OCI-LY7 (cell line): Measurements from ENCODE around the gene OSBPL6. TPM values are rescaled to one million over a fixed set of nuclear protein-coding genes. Genes with fewer than 3 reads are reported as not detected.

ENCODE experiments used
- BruUV-seq: library from RNA; stranded (reverse); fragments of 400-500 nt; replicated peaks from 2 replicates; lab custom pipeline; 2021; lab: Mats Ljungman, UMichigan
- CTCF ChIA-PET: fragments of 300-600 bp; sonication (Branson Sonifier 250); formaldehyde crosslinking; loops from one replicate; lab custom pipeline; 2022; ENCODE audit warnings: antibody characterized with exemption; ENCODE audit not compliant: unreplicated experiment; lab: Charles Lee
- POLR2A ChIA-PET: fragments of 300-600 bp; sonication (Branson Sonifier 250); formaldehyde crosslinking; loops from one replicate; lab custom pipeline; 2022; ENCODE audit warnings: antibody characterized with exemption; lab: Charles Lee
- DNase-seq: peaks from one replicate; pipeline ENCODE4 v3.0.0-alpha.2; 2015; ENCODE audit warnings: low spot score
- H2AFZ ChIP-seq: fragments of 200-600 bp; sonication (generic), shearing (Covaris generic); 2 replicates; pipeline ENCODE4 v1.6.1; 2014; ENCODE audit warnings: mild to moderate bottlenecking, antibody characterized with exemption, low read length, moderate library complexity
- H3K27ac ChIP-seq: fragments of 200-600 bp; sonication (generic); 2 replicates; pipeline ENCODE4 v1.5.1; 2014; ENCODE audit warnings: mixed run types, low read depth, mild to moderate bottlenecking, moderate library complexity, low read length, inconsistent platforms; ENCODE audit not compliant: poor library complexity, severe bottlenecking
- H3K36me3 ChIP-seq: fragments of 200-600 bp; sonication (generic); 2 replicates; pipeline ENCODE4 v1.6.1; 2014; ENCODE audit warnings: mild to moderate bottlenecking, antibody characterized with exemption, low read length, moderate library complexity, mixed read lengths; ENCODE audit not compliant: insufficient read depth
- H3K4me1 ChIP-seq: fragments of 200-600 bp; sonication (generic); 2 replicates; pipeline ENCODE4 v1.5.1; 2014; ENCODE audit warnings: mild to moderate bottlenecking, low read length; ENCODE audit not compliant: insufficient read depth, poor library complexity, severe bottlenecking
- H3K4me2 ChIP-seq: fragments of 200-600 bp; sonication (generic); 2 replicates; pipeline ENCODE4 v1.6.1; 2014; ENCODE audit warnings: mild to moderate bottlenecking, low read length
- H3K4me3 ChIP-seq: fragments of 200-600 bp; sonication (generic); 2 replicates; pipeline ENCODE4 v1.5.1; 2014; ENCODE audit warnings: mild to moderate bottlenecking, low read depth, low read length; ENCODE audit not compliant: poor library complexity, severe bottlenecking
- H3K79me2 ChIP-seq: fragments of 200-600 bp; sonication (generic); 2 replicates; pipeline ENCODE4 v1.6.1; 2016; ENCODE audit warnings: low read depth, mild to moderate bottlenecking, low read length, moderate library complexity, mixed read lengths; ENCODE audit not compliant: insufficient read depth
- H3K9me2 ChIP-seq: fragments of 200-600 bp; sonication (generic); 2 replicates; pipeline ENCODE4 v1.6.1; 2016; ENCODE audit warnings: mild to moderate bottlenecking, low read length, mixed read lengths; ENCODE audit not compliant: insufficient read depth
- H3K9me3 ChIP-seq: fragments of 200-600 bp; sonication (generic); 2 replicates; pipeline ENCODE4 v1.6.1; 2014; ENCODE audit warnings: mild to moderate bottlenecking, mixed run types, low read length, mixed read lengths
- H4K20me1 ChIP-seq: fragments of 200-600 bp; sonication (generic); 2 replicates; pipeline ENCODE4 v1.6.1; 2014; ENCODE audit warnings: mild to moderate bottlenecking, antibody characterized with exemption, low read length, moderate library complexity, mixed read lengths; ENCODE audit not compliant: insufficient read depth
- EZH2phosphoT487 ChIP-seq: fragments of 200-600 bp; sonication (generic); IDR thresholded peaks from 2 replicates; pipeline ENCODE4 v1.6.1; 2018; ENCODE audit warnings: low read depth, borderline replicate concordance, mild to moderate bottlenecking, mixed run types, antibody characterized with exemption, low read length, moderate library complexity, mixed read lengths
- intact Hi-C: fragments of 100-400 bp; cut with micrococcal nuclease; formaldehyde crosslinking; loops from one replicate; pipeline ENCODE4 v1.10.0; 2022; ENCODE audit not compliant: unreplicated experiment
- total RNA-seq, 2 experiments: library from RNA; depleted of rRNA in 1 of 2; stranded (reverse); fragments of >200 nt in 1 of 2; shearing (Covaris generic) in 1 of 2; gene quantifications; 2 replicates each; pipeline ENCODE4 v1.2.3, GENCODE V29; 2014 to 2022
- TF ChIP-seq, protein P1 (sequence below): fragments of 200-600 bp; sonication (generic); conservative IDR thresholded peaks from 2 replicates; pipeline ENCODE4 v1.5.1; 2014; ENCODE audit warnings: mild to moderate bottlenecking, antibody characterized with exemption, low read length, moderate library complexity, mixed read lengths

OSBPL6 gene
- total RNA-seq, 2 experiments from 2014 or later, result not detected

GRCh38 chr2:178191511-178191910 lies 2.8 kb upstream of the OSBPL6 start:
- no peaks in the 10 kb centered on the region for H4K20me1 ChIP-seq
- H3K79me2 ChIP-seq, result no peaks in the 10 kb centered on the region
- CTCF ChIA-PET, result no interaction called here
- intact Hi-C loops, result no loop called here
- no peaks in the 10 kb centered on the region for H3K36me3 ChIP-seq
- peaks cover 9% of the 10 kb centered on the region for H3K4me1 ChIP-seq
- BruUV-seq, result no TSS peak
- POLR2A ChIA-PET, result interaction anchor here (0.7 kb wide), 1 partner anchor 135 kb away, joined by 3 read pairs; no protein-coding TSS in a partner anchor
- no peaks in the 10 kb centered on the region for H3K9me3 ChIP-seq
- TF ChIP-seq, protein P1, sequence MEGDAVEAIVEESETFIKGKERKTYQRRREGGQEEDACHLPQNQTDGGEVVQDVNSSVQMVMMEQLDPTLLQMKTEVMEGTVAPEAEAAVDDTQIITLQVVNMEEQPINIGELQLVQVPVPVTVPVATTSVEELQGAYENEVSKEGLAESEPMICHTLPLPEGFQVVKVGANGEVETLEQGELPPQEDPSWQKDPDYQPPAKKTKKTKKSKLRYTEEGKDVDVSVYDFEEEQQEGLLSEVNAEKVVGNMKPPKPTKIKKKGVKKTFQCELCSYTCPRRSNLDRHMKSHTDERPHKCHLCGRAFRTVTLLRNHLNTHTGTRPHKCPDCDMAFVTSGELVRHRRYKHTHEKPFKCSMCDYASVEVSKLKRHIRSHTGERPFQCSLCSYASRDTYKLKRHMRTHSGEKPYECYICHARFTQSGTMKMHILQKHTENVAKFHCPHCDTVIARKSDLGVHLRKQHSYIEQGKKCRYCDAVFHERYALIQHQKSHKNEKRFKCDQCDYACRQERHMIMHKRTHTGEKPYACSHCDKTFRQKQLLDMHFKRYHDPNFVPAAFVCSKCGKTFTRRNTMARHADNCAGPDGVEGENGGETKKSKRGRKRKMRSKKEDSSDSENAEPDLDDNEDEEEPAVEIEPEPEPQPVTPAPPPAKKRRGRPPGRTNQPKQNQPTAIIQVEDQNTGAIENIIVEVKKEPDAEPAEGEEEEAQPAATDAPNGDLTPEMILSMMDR, result no peak
- TF ChIP-seq EZH2phosphoT487, result no peak
- H3K27ac ChIP-seq, result no peak overlapping the region
- H3K4me2 ChIP-seq, result no peak overlapping the region
- H2AFZ ChIP-seq, result no peak overlapping the region
- H3K4me3 ChIP-seq, result no peak overlapping the region
- H3K9me2 ChIP-seq, result no peaks in the 10 kb centered on the region
- no peak for DNase-seq

DNA sequence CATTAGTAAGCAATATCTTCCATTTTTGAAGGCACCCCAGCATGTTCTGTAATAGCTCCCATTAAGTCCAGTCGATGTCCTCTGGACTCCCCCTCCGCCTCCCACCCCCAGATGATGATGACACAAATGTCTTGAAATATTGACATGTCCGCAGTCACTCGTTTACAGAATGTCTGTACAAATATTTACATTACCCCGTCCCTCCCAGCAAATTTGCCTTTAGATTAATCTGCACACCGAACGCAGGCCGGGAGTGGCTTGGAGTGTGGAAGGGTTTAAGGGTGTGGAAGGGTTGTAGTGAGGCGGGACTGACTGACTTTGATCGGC lies 853 bp upstream of the OSBPL6 start:
- H3K4me2 ChIP-seq, result peak overlapping the region; percentile 65; the same call in 1 of the 2 replicates
- H3K9me3 ChIP-seq, result no peaks in the 10 kb centered on the region
- H2AFZ ChIP-seq, result no peak overlapping the region
- no TSS peak for BruUV-seq
- DNase-seq, result no peak
- no peaks in the 10 kb centered on the region for H3K79me2 ChIP-seq
- H3K9me2 ChIP-seq, result no peaks in the 10 kb centered on the region
- H3K27ac ChIP-seq, result no peak overlapping the region
- CTCF ChIA-PET, result no interaction called here
- no peaks in the 10 kb centered on the region for H4K20me1 ChIP-seq
- POLR2A ChIA-PET, result no interaction called here
- TF ChIP-seq EZH2phosphoT487, result no peak
- TF ChIP-seq, protein P1, result no peak
- no peak overlapping the region for H3K4me3 ChIP-seq
- peaks cover 9% of the 10 kb centered on the region for H3K4me1 ChIP-seq
- no peaks in the 10 kb centered on the region for H3K36me3 ChIP-seq
- intact Hi-C loops, result no loop called here

DNA sequence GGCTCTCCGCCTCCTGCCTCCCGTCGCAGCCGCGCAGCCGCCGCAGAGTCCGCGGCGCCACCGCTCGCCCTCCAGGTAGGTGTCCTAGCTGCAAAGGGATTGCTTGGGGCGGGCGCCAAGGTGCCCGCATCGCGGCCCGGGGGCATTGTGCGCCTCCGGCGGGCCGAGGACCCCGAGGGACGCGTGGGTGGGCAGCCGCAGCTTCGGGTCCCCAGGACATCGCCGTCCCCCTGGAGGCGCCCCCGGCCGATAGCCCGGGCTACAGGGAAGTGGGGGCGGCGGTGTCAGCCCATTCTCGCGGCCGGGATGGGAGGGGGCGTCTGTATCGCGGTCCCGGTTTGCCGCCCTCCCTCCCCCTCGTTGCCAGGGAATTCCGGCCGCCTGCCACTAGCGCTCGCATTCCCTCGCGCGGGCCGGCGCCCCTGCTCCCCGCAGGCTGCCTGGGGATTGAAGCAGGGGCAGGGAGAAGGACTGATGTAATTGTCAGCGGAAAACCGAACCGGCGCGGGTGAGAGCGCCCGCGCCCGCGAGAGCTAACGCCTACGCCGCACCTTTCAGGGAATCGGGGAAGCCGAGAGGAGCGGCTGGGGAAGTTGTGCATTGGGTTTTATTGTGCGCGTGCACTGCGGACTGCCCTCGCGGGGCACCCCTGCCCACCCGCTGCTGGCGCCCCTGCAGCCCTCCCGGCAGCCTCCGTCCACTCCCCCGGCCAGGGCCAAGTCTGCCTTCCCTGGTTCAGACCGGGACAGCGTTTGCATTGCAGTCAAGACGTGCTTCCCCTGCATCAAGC lies 483 bp downstream of the OSBPL6 start:
- Histone ChIP-seq H3K79me2 (no peaks in the 10 kb centered on the region), H3K4me2 (peak overlapping the region; percentile 65), H3K36me3 (no peaks in the 10 kb centered on the region), H3K4me1 (peaks cover 9% of the 10 kb centered on the region), H2AFZ (no peak overlapping the region; the same call in 1 of the 2 replicates), H3K4me3 (peak overlapping the region; percentile 63), H3K9me3 (no peaks in the 10 kb centered on the region), H3K27ac (no peak overlapping the region), H4K20me1 (no peaks in the 10 kb centered on the region), H3K9me2 (no peaks in the 10 kb centered on the region)
- ChIA-PET POLR2A (no interaction called here), CTCF (no interaction called here)
- no peak for DNase-seq
- BruUV-seq, result no TSS peak
- intact Hi-C loops, result no loop called here
- TF ChIP-seq EZH2phosphoT487, result no peak
- TF ChIP-seq, protein P1, result no peak
